Mesothelial cell of epicardium (in vitro differentiated cells): ENCODE measurements around the gene ARPC4. TPM values are rescaled to one million over a fixed set of nuclear protein-coding genes. Genes with fewer than 3 reads are reported as not detected.
A peak's percentile ranks its signal among the peaks of the same experiment; 100 is the strongest.

Experiments
- DNase-seq, 2 experiments: peaks; one replicate each; pipeline ENCODE4 v3.0.0; 2021; ENCODE audit warnings: low spot score in 2 of 2; ENCODE audit not compliant: unreplicated experiment in 2 of 2
- H3K27ac Mint-ChIP-seq: 2 replicates; pipeline ENCODE4 v1.8.0; 2021; ENCODE audit warnings: mixed read lengths
- H3K27me3 Mint-ChIP-seq: 2 replicates; pipeline ENCODE4 v1.8.0; 2021; ENCODE audit warnings: low read depth, mixed read lengths
- H3K36me3 Mint-ChIP-seq: 2 replicates; pipeline ENCODE4 v1.8.0; 2021; ENCODE audit warnings: mixed read lengths
- H3K4me1 Mint-ChIP-seq: 2 replicates; pipeline ENCODE4 v1.8.0; 2021; ENCODE audit warnings: mixed read lengths
- H3K4me3 Mint-ChIP-seq: 2 replicates; pipeline ENCODE4 v1.8.0; 2021; ENCODE audit warnings: mild to moderate bottlenecking, moderate library complexity, mixed read lengths
- H3K9me3 Mint-ChIP-seq: 2 replicates; pipeline ENCODE4 v1.8.0; 2021; ENCODE audit warnings: mixed read lengths
- total RNA-seq: library from RNA; stranded (reverse); gene quantifications from 3 replicates; pipeline ENCODE4 v1.2.1, GENCODE V29; 2021
- TF ChIP-seq, protein P1 (sequence below): fragments of 200-600 bp; sonication (generic); IDR thresholded peaks from one replicate; pipeline ENCODE4 v1.5.0; 2021; ENCODE audit warnings: antibody characterized with exemption; ENCODE audit not compliant: unreplicated experiment

ARPC4 gene
- total RNA-seq, 1 donor from 2014 or later, result 138 TPM

DNA sequence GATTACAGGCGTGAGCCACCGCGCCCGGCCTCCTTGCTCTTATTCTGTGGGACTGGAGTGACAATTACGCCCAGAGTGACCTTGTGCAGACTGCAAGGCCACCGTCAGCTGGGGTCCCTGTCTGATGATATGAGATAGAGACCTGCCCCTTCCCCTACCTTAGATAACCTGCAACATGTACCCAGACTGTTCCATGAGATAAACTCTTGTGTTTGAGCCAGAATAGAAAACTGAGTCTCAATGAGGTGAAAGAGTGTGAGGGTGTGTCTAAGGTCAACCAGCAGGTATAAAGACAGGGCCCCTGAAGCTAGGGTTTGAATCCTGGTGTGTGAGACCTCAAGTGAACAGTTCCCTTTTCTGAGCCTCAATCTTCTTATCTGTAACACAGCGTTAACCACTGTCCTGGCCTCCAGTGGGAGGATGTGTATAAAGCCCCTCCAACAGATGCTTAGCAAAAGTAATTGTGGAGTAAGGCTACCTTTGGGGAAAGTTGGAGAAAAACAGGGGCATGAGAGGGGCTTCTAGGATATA lies 6.6 kb upstream of the ARPC4 start:
- H3K27me3 Mint-ChIP-seq, result no peaks in the 10 kb centered on the region
- TF ChIP-seq, protein P1, sequence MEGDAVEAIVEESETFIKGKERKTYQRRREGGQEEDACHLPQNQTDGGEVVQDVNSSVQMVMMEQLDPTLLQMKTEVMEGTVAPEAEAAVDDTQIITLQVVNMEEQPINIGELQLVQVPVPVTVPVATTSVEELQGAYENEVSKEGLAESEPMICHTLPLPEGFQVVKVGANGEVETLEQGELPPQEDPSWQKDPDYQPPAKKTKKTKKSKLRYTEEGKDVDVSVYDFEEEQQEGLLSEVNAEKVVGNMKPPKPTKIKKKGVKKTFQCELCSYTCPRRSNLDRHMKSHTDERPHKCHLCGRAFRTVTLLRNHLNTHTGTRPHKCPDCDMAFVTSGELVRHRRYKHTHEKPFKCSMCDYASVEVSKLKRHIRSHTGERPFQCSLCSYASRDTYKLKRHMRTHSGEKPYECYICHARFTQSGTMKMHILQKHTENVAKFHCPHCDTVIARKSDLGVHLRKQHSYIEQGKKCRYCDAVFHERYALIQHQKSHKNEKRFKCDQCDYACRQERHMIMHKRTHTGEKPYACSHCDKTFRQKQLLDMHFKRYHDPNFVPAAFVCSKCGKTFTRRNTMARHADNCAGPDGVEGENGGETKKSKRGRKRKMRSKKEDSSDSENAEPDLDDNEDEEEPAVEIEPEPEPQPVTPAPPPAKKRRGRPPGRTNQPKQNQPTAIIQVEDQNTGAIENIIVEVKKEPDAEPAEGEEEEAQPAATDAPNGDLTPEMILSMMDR, result no peak
- H3K4me1 Mint-ChIP-seq, result peaks cover 5% of the 10 kb centered on the region
- peaks cover 44% of the 10 kb centered on the region for H3K36me3 Mint-ChIP-seq
- DNase-seq, result no peak
- H3K27ac Mint-ChIP-seq, result no peak overlapping the region
- H3K9me3 Mint-ChIP-seq, result no peaks in the 10 kb centered on the region
- H3K4me3 Mint-ChIP-seq, result no peak overlapping the region

DNA sequence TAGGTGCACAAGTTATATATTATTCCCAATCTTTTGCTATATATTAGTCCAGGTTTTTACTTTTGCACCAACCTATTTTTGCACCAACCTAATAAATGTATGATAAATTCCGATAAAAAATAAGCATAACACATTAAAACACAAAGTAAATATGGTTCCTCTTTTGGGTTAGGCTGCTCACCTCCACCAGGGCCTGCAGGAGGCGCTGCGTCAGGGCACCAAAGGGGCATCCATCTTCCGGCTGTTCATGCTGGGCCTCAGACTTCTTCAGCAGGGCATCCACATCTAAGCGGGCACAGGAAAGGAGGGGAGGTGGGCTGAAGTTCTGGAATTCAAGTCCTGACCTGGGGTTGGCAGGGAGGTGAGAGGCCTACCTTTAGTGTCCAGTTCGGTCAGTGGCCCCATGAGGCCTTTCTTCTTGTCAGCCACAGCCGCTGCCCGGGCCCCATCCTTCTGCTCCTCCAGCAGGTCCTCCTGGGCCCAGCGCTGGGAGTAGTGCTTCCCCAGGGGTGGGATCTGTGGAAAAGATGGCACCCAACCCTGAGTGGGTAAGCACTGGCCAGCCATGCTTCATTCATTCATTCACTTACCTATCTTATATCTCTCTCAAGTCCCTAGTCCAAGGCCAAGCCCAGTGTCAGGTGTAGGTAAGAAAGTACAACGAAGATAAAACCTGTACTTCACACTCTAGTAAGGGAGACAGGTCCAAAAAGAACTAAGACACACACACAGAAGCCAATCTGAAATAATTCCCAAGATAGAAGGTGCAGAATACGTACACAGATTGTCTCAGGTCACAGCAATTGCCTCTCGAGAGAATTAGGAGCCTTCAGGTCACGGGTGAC lies 5.8 kb upstream of the ARPC4 start:
- Mint-ChIP-seq H3K27me3 (no peaks in the 10 kb centered on the region), H3K4me3 (no peak overlapping the region), H3K4me1 (peaks cover 9% of the 10 kb centered on the region), H3K9me3 (no peaks in the 10 kb centered on the region), H3K36me3 (peaks cover 41% of the 10 kb centered on the region), H3K27ac (no peak overlapping the region)
- TF ChIP-seq, protein P1, result peak; percentile 32
- DNase-seq, result no peak

GRCh38 chr3:9787714-9788113 lies 5.2 kb upstream of the ARPC4 start:
- H3K27me3 Mint-ChIP-seq, result no peaks in the 10 kb centered on the region
- no peaks in the 10 kb centered on the region for H3K9me3 Mint-ChIP-seq
- no peak overlapping the region for H3K4me3 Mint-ChIP-seq
- H3K36me3 Mint-ChIP-seq, result peaks cover 36% of the 10 kb centered on the region
- TF ChIP-seq, protein P1, result no peak
- no peak overlapping the region for H3K27ac Mint-ChIP-seq
- DNase-seq, result no peak
- peaks cover 10% of the 10 kb centered on the region for H3K4me1 Mint-ChIP-seq

DNA sequence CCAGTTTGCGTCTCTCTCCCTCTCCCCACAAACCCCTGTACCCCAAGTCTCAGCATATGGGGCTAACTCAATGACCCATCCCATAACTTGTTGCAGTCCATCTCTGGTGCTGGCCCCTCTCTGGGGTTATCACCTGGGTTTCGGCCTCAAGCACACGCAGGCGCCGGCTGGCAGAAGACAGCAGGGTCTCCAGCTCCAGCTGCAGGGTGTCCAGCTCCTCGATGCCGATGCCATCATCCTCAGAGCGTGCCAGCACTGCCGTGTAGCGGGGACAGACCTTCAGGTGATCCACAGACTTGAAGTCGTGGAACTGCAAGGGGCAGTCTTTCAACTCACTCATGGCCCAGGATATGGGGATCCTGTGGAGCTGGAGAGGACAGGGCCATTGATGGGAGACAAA lies 1.8 kb upstream of the ARPC4 start:
- peak overlapping the region; percentile 100 for H3K27ac Mint-ChIP-seq

GRCh38 chr3:9791790-9792404 lies 985 bp upstream of the ARPC4 start:
- H3K27me3 Mint-ChIP-seq, result no peaks in the 10 kb centered on the region
- TF ChIP-seq, protein P1, result no peak
- H3K27ac Mint-ChIP-seq, result peak overlapping the region; percentile 100
- H3K4me1 Mint-ChIP-seq, result peaks cover 22% of the 10 kb centered on the region
- no peak for DNase-seq
- H3K4me3 Mint-ChIP-seq, result peak overlapping the region; percentile 98
- no peaks in the 10 kb centered on the region for H3K9me3 Mint-ChIP-seq
- peaks cover 26% of the 10 kb centered on the region for H3K36me3 Mint-ChIP-seq

More for the DNA sequence above, 1.8 kb upstream of the ARPC4 start:
- no peaks in the 10 kb centered on the region for H3K9me3 Mint-ChIP-seq
- H3K36me3 Mint-ChIP-seq, result peaks cover 31% of the 10 kb centered on the region
- H3K4me1 Mint-ChIP-seq, result peaks cover 22% of the 10 kb centered on the region
- no peak for DNase-seq
- TF ChIP-seq, protein P1, result no peak
- no peaks in the 10 kb centered on the region for H3K27me3 Mint-ChIP-seq
- peak overlapping the region; percentile 98 for H3K4me3 Mint-ChIP-seq
